GM12878 (cell line): Measurements from ENCODE around the gene MRM3. TPM values are rescaled to one million over a fixed set of nuclear protein-coding genes. Genes with fewer than 3 reads are reported as not detected.

Experiments used
- ATAC-seq: fragments of 200-7000 bp; cut with Tn5 transposase; 3 replicates; pipeline ENCODE4 v1.9.1; 2020; ENCODE audit warnings: mild to moderate bottlenecking, moderate library complexity
- BruUV-seq: library from RNA; stranded (reverse); fragments of 400-500 nt; replicated peaks from 2 replicates; lab custom pipeline; 2021; lab: Mats Ljungman, UMichigan
- CTCF ChIA-PET: fragments of 300-600 bp; sonication (Branson Sonifier 250); formaldehyde crosslinking; extraction: SDS; loops from one replicate; lab custom pipeline; 2021; ENCODE audit warnings: inconsistent platforms; lab: Yijun Ruan, JAX
- POLR2A ChIA-PET: fragments of 350-600 bp; formaldehyde crosslinking; extraction: SDS; loops from one replicate; lab custom pipeline; 2021; ENCODE audit warnings: inconsistent platforms; lab: Charles Lee
- RAD21 ChIA-PET: fragments of 300-600 bp; sonication (Branson Sonifier 250); formaldehyde crosslinking; loops from one replicate; lab custom pipeline; 2023; ENCODE audit warnings: antibody characterized with exemption; ENCODE audit not compliant: unreplicated experiment; lab: Charles Lee
- SMC1A ChIA-PET: fragments of 300-600 bp; sonication (Branson Sonifier 250); formaldehyde crosslinking; loops from one replicate; lab custom pipeline; 2023; ENCODE audit not compliant: unreplicated experiment, uncharacterized antibody; lab: Charles Lee
- DNase-seq: peaks from one replicate; pipeline ENCODE4 v3.0.0-alpha.2; 2011; ENCODE audit warnings: low read depth, low spot score
- FAIRE-seq: peaks from 3 replicates; lab custom pipeline; 2011; peaks lifted over from hg19 to GRCh38; lab: Jason Lieb, UNC
- H2AFZ ChIP-seq: 2 replicates; pipeline ENCODE4 v1.6.0; 2011; ENCODE audit warnings: low read depth, low read length, control low read depth; ENCODE audit not compliant: control insufficient read depth
- H3K27ac ChIP-seq: 2 replicates; pipeline ENCODE4 v1.5.1; 2011; ENCODE audit warnings: control low read depth; ENCODE audit not compliant: control insufficient read depth, insufficient read depth
- H3K27me3 ChIP-seq, 2 experiments: replicated peaks in 1 of 2; 2 replicates each; pipeline versions ENCODE4 v1.6.0 to v1.6.1; 2011; ENCODE audit warnings: low read length in 1 of 2; ENCODE audit not compliant: control insufficient read depth in 2 of 2, insufficient read depth in 2 of 2
- H3K36me3 ChIP-seq, 2 experiments: 2 replicates each; pipeline ENCODE4 v1.5.1; 2011; ENCODE audit warnings: low read length in 1 of 2; ENCODE audit not compliant: control insufficient read depth in 2 of 2, insufficient read depth in 2 of 2
- H3K4me1 ChIP-seq: 2 replicates; pipeline ENCODE4 v1.6.1; 2011; ENCODE audit warnings: mild to moderate bottlenecking, low read length, moderate library complexity, mixed read lengths; ENCODE audit not compliant: control insufficient read depth, insufficient read depth
- H3K4me2 ChIP-seq: 2 replicates; pipeline ENCODE4 v1.6.0; 2011; ENCODE audit warnings: control low read depth; ENCODE audit not compliant: control insufficient read depth, insufficient read depth
- H3K4me3 ChIP-seq: fragments of 200-600 bp; sonication (generic); 2 replicates; pipeline ENCODE4 v1.5.1; 2016
- H3K79me2 ChIP-seq: 2 replicates; pipeline ENCODE4 v1.6.0; 2011; ENCODE audit warnings: low read length; ENCODE audit not compliant: control insufficient read depth, insufficient read depth
- H3K9ac ChIP-seq: 2 replicates; pipeline ENCODE4 v1.8.0; 2011; ENCODE audit warnings: low read length, control low read depth, mixed read lengths; ENCODE audit not compliant: control insufficient read depth, insufficient read depth
- H3K9me3 ChIP-seq: replicated peaks from 3 replicates; pipeline ENCODE4 v1.5.1; 2011; ENCODE audit warnings: mild to moderate bottlenecking, low read length; ENCODE audit not compliant: control insufficient read depth, insufficient read depth
- H4K20me1 ChIP-seq: 2 replicates; pipeline ENCODE4 v1.6.0; 2011; ENCODE audit not compliant: control insufficient read depth, insufficient read depth
- HDAC2 ChIP-seq: fragments of 200-600 bp; sonication (generic); IDR thresholded peaks from 2 replicates; pipeline ENCODE4 v1.6.1; 2017
- MXI1 ChIP-seq: fragments of 150-350 bp; IDR thresholded peaks from 2 replicates; pipeline ENCODE4 v1.6.1; 2011; ENCODE audit warnings: low read depth, mild to moderate bottlenecking, inconsistent platforms, low read length, improper control_type of control experiment
- PML ChIP-seq: IDR thresholded peaks from 2 replicates; pipeline ENCODE4 v1.6.1; 2012; ENCODE audit warnings: low read length, inconsistent platforms
- SMAD5 ChIP-seq: IDR thresholded peaks from 2 replicates; pipeline ENCODE4 v1.6.1; 2016; ENCODE audit warnings: antibody characterized with exemption, low read depth
- TCF3 ChIP-seq: IDR thresholded peaks from 2 replicates; pipeline ENCODE4 v1.6.1; 2012; ENCODE audit warnings: low read depth, mild to moderate bottlenecking, low read length, borderline replicate concordance; ENCODE audit not compliant: insufficient read depth
- ZNF622 ChIP-seq: fragments of 450-650 bp; IDR thresholded peaks from 2 replicates; pipeline ENCODE4 v1.6.1; 2017; ENCODE audit warnings: mild to moderate bottlenecking, inconsistent platforms
- ZZZ3 ChIP-seq: IDR thresholded peaks from 2 replicates; pipeline ENCODE4 v1.6.1; 2011; ENCODE audit warnings: low read depth; ENCODE audit not compliant: control insufficient read depth, insufficient read length
- WGBS: methylation state at CpG from one replicate; pipeline ENCODE4 v1.1.6; 2016; ENCODE audit warnings: low lambda C conversion rate; ENCODE audit not compliant: insufficient replicate concordance, insufficient coverage; ENCODE audit errors: missing lambda C conversion rate; 5-methylcytosine and 5-hydroxymethylcytosine counted together
- in situ Hi-C: fragments of 300-500 bp; cut with MboI; formaldehyde crosslinking; loops from 9 replicates; pipeline ENCODE4 v1.14.3; 2018; ENCODE audit warnings: mixed read lengths
- intact Hi-C: fragments of 100-400 bp; cut with micrococcal nuclease; formaldehyde crosslinking; loops from one replicate; pipeline ENCODE4 v1.14.2; 2022; ENCODE audit not compliant: unreplicated experiment
- polyA plus RNA-seq, 11 experiments: library from polyadenylated mRNA; depleted of rRNA in 4 of 11; unstranded in 6 of 11; stranded (reverse) in 5 of 11; fragments of >200 nt; fragmentation: Nextera tagmentation in 4 of 11; fragmentation: Illumina TruSeq in 1 of 11; extraction: Ambion mirVana in 4 of 11; extraction: Trizol in 1 of 11; gene quantifications; 1 replicate in 1 of 11; 2 replicates in 10 of 11; pipeline versions ENCODE4 v1.2.1 to v1.2.3, GENCODE V29; 2011 to 2016; ENCODE audit warnings: inconsistent platforms in 2 of 11, missing spikeins in 2 of 11, low read depth in 1 of 11
- total RNA-seq, 4 experiments: library from RNA; depleted of rRNA in 3 of 4; stranded (reverse); fragments of >200 nt in 3 of 4; fragmentation: Illumina TruSeq in 1 of 4; extraction: Trizol in 1 of 4; gene quantifications; 2 replicates each; pipeline versions ENCODE4 v1.2.1 to v1.2.3, GENCODE V29; 2013 to 2021
- TF ChIP-seq, protein P1 (sequence below): IDR thresholded peaks from 2 replicates; pipeline ENCODE4 v1.6.1; 2012; ENCODE audit warnings: low read depth, low read length, improper control_type of control experiment
- TF ChIP-seq, protein P2 (sequence below): fragments of 450-650 bp; IDR thresholded peaks from 2 replicates; pipeline ENCODE4 v1.6.1; 2017; ENCODE audit warnings: borderline replicate concordance

MRM3 gene
- total and polyA plus RNA-seq, 10 of the 15 experiments (the other 5 are each of a cell fraction or from before 2014, with no cell fraction given): 2.3 to 48.9 (median 26.6) TPM

DNA sequence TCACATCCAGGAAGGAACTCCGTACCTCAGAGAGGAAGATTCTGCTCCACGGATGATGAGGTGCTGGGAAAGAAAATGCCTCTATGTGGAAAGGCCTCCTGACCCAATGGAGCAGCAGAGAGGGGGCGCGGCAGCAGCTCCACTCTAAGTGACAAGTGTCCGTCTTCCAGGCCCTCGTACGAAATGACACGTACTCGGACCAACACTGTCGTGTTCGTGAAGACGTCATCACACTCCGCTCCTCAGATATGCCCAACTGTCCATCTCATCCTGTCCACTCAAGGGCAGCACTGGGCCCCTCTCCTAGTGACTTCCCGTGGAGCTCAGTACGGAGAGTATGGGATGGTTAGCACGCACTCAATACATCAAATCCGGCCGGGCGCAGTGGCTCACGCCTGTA lies 32.2 kb downstream of the MRM3 start (continued):
- TF ChIP-seq TCF3 (no peak), HDAC2 (no peak)

DNA sequence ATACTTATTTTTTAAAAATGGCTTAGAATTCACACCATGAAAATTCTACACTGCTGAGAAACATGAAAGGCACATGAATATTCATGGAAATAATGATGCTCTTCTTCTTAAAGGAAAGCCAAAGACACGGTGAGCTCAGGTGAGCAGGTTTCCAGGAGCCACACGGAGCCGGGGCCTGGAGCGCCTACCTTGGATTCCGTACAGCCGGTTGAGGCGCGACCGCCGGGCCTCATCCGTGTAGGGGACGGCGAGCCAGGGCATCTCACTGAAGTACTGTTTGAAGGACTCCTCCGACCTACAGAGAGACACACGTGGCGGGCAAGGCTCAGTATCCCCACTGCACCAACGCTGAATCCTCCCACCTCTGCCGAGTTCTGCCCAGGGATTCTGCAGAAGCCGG lies 37.1 kb downstream of the MRM3 start:
- CTCF ChIA-PET: no interaction called here
- RAD21 ChIA-PET: no interaction called here
- H3K9me3 ChIP-seq: no peaks in the 10 kb centered on the region; the same call in 2 of the 3 replicates
- no peaks in the 10 kb centered on the region for H3K36me3 ChIP-seq
- no peak overlapping the region for H2AFZ ChIP-seq
- H3K4me3 ChIP-seq: no peak overlapping the region
- TF ChIP-seq ZNF622 (no peak), ZZZ3 (no peak), MXI1 (no peak), PML (no peak), SMAD5 (no peak)
- TF ChIP-seq, protein P1, sequence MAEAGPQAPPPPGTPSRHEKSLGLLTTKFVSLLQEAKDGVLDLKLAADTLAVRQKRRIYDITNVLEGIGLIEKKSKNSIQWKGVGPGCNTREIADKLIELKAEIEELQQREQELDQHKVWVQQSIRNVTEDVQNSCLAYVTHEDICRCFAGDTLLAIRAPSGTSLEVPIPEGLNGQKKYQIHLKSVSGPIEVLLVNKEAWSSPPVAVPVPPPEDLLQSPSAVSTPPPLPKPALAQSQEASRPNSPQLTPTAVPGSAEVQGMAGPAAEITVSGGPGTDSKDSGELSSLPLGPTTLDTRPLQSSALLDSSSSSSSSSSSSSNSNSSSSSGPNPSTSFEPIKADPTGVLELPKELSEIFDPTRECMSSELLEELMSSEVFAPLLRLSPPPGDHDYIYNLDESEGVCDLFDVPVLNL: no peak
- TF ChIP-seq, protein P2, sequence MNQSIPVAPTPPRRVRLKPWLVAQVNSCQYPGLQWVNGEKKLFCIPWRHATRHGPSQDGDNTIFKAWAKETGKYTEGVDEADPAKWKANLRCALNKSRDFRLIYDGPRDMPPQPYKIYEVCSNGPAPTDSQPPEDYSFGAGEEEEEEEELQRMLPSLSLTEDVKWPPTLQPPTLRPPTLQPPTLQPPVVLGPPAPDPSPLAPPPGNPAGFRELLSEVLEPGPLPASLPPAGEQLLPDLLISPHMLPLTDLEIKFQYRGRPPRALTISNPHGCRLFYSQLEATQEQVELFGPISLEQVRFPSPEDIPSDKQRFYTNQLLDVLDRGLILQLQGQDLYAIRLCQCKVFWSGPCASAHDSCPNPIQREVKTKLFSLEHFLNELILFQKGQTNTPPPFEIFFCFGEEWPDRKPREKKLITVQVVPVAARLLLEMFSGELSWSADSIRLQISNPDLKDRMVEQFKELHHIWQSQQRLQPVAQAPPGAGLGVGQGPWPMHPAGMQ: no peak
- H3K79me2 ChIP-seq: no peaks in the 10 kb centered on the region
- H3K27ac ChIP-seq: no peak overlapping the region
- FAIRE-seq (no peak), DNase-seq (no peak), ATAC-seq (no peak)
- H3K9ac ChIP-seq: no peak overlapping the region
- 57% methylated on average over 19 of the region's 19 CpGs for whole genome bisulfite sequencing
- in situ Hi-C loops (no loop called here), intact Hi-C loops (no loop called here)
- H3K4me1 ChIP-seq: no peaks in the 10 kb centered on the region; the same call in 1 of the 2 replicates
- POLR2A ChIA-PET: no interaction called here
- BruUV-seq: no TSS peak
- H3K4me2 ChIP-seq: no peak overlapping the region
- H4K20me1 ChIP-seq: no peaks in the 10 kb centered on the region
- SMC1A ChIA-PET: no interaction called here
- no peaks in the 10 kb centered on the region for H3K27me3 ChIP-seq
